Activated naive CD8-positive, alpha-beta T cell (primary cell): ENCODE data around the gene KRTAP10-3.

Experiments used
- H3K27ac Mint-ChIP-seq: one replicate; pipeline ENCODE4 v1.8.0; 2021; ENCODE audit warnings: mixed read lengths
- H3K27me3 Mint-ChIP-seq: one replicate; pipeline ENCODE4 v1.8.0; 2021; ENCODE audit warnings: mixed read lengths
- H3K36me3 Mint-ChIP-seq: one replicate; pipeline ENCODE4 v1.8.0; 2021; ENCODE audit warnings: mixed read lengths
- H3K4me1 Mint-ChIP-seq: one replicate; pipeline ENCODE4 v1.8.0; 2021; ENCODE audit warnings: low read depth, mixed read lengths
- H3K4me3 Mint-ChIP-seq: one replicate; pipeline ENCODE4 v1.8.0; 2021; ENCODE audit warnings: mild to moderate bottlenecking, mixed read lengths
- H3K9me3 Mint-ChIP-seq: one replicate; pipeline ENCODE4 v1.8.0; 2021; ENCODE audit warnings: low read depth, mixed read lengths

The KRTAP10-3 gene

DNA sequence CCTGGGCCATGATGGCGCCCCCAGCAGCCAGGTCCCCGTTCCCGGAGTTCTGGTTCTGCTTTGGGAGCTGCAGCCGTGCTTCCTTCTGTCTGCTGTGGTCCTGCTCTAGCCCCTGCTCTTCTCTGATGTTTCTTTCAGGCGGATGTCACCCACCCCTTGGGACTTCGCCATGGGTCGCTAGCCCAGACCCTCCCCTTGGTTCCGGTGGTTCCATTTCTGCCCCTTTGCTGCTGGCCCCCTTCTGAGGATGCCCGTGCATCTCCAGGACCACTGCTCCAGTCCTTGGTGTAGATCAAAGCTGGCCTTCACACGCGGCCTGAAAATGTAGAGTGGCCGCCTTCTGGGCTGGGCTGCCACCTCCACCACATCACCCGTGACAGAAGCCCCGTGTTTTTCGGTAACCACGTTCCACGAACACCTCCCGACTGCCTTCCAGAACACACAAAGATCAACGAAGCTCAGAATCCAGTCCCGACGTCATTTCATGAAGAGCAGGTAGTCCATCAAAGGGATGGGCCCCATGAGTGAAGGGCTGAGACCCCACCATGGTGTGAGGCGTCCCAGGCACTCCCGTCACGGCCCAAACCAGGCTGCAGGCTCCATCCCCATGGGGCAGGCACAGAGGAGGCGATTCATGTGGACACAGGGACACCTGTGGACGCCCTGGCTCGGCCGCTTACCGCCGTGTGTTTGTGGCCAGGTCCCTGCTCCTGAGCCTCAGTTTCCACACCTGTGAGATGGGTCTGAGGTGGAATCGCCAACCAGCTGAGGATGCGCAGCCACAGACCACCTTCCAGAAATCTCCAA is 43.0 kb downstream of the KRTAP10-3 start:
- no peak overlapping the region for H3K4me3 Mint-ChIP-seq
- H3K36me3 Mint-ChIP-seq: no peaks in the 10 kb centered on the region
- H3K4me1 Mint-ChIP-seq: no peaks in the 10 kb centered on the region
- no peaks in the 10 kb centered on the region for H3K9me3 Mint-ChIP-seq
- no peaks in the 10 kb centered on the region for H3K27me3 Mint-ChIP-seq
- H3K27ac Mint-ChIP-seq: no peak overlapping the region

- H3K9me3 Mint-ChIP-seq: no peaks in the 10 kb centered on the region
- no peaks in the 10 kb centered on the region for H3K27me3 Mint-ChIP-seq
- H3K4me1 Mint-ChIP-seq: no peaks in the 10 kb centered on the region
Measured at GRCh38 chr21:44514746-44515358, 43.7 kb downstream of the KRTAP10-3 start.

GRCh38 chr21:44514218-44514520 is 44.4 kb downstream of the KRTAP10-3 start:
- Mint-ChIP-seq H3K36me3 (no peaks in the 10 kb centered on the region), H3K27ac (no peak overlapping the region), H3K27me3 (no peaks in the 10 kb centered on the region), H3K4me3 (no peak overlapping the region), H3K4me1 (no peaks in the 10 kb centered on the region), H3K9me3 (no peaks in the 10 kb centered on the region)

More at GRCh38 chr21:44514746-44515358, 43.7 kb downstream of the KRTAP10-3 start:
- H3K27ac Mint-ChIP-seq: no peak overlapping the region
- H3K4me3 Mint-ChIP-seq: no peak overlapping the region
- H3K36me3 Mint-ChIP-seq: no peaks in the 10 kb centered on the region

GRCh38 chr21:44513389-44514217 is 45.0 kb downstream of the KRTAP10-3 start:
- no peaks in the 10 kb centered on the region for H3K27me3 Mint-ChIP-seq
- no peaks in the 10 kb centered on the region for H3K9me3 Mint-ChIP-seq
- H3K36me3 Mint-ChIP-seq: no peaks in the 10 kb centered on the region
- H3K4me3 Mint-ChIP-seq: no peak overlapping the region
- no peaks in the 10 kb centered on the region for H3K4me1 Mint-ChIP-seq
- no peak overlapping the region for H3K27ac Mint-ChIP-seq

- H3K27me3 Mint-ChIP-seq: no peaks in the 10 kb centered on the region
- no peaks in the 10 kb centered on the region for H3K9me3 Mint-ChIP-seq
- no peaks in the 10 kb centered on the region for H3K36me3 Mint-ChIP-seq
- H3K4me1 Mint-ChIP-seq: no peaks in the 10 kb centered on the region
- no peak overlapping the region for H3K4me3 Mint-ChIP-seq
- no peak overlapping the region for H3K27ac Mint-ChIP-seq
Measured at GRCh38 chr21:44512496-44513388, 45.9 kb downstream of the KRTAP10-3 start.

DNA sequence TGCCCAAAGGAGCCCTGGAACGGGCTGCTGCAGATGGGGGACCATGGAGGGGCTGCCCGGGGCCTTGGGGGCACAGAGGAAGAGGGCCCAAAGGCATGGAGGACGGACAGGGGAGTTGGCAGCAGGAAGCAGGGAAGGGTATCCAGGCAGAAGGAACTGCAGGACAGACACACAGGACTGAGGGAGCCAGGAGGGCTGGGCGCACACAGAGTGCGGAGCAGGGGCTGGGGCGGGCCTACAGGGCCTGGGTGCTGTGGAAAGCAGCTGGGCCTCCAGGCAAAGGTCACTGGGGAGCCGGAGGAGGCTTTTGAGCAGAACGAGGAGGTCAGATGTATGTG is 46.7 kb downstream of the KRTAP10-3 start:
- no peaks in the 10 kb centered on the region for H3K27me3 Mint-ChIP-seq
- no peaks in the 10 kb centered on the region for H3K9me3 Mint-ChIP-seq
- no peak overlapping the region for H3K27ac Mint-ChIP-seq
- no peaks in the 10 kb centered on the region for H3K4me1 Mint-ChIP-seq
- no peaks in the 10 kb centered on the region for H3K36me3 Mint-ChIP-seq
- no peak overlapping the region for H3K4me3 Mint-ChIP-seq

DNA sequence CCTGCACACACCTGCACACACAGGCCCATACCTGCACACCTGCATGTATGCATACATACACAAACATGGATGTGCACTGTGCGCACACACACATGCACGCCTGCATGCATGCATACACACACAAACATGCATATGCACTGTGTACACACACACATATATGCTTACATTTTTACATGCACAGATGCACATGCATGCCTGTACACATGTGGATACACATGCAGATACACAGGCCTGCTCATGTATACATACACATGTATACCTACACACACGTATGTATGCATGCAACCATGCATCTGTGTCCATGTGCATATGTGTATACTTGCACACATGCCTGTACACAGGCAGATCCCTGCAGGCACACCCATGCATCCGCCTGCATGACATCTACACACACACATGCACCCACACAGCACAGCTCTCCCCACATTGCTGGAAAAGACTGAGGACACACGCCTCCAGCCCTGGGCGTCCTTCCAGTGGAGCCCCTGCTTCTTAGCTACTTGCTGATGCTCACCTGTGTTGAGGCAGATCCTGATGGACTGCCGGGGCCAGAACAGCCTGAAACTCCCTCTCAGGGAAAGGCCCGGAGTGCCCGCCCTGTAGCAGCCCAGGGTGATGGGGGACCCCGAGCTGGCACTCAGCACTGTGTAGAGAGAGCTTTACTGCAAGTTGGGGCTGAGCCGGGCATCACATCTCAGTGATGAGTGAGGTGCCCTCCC is 47.2 kb downstream of the KRTAP10-3 start:
- Mint-ChIP-seq H3K4me1 (no peaks in the 10 kb centered on the region), H3K9me3 (no peaks in the 10 kb centered on the region), H3K27me3 (no peaks in the 10 kb centered on the region), H3K36me3 (no peaks in the 10 kb centered on the region), H3K27ac (no peak overlapping the region), H3K4me3 (peak overlapping the region; percentile 17)

GRCh38 chr21:44510508-44511218 is 47.9 kb downstream of the KRTAP10-3 start:
- H3K4me3 Mint-ChIP-seq: peak overlapping the region; percentile 17
- H3K27me3 Mint-ChIP-seq: no peaks in the 10 kb centered on the region
- H3K27ac Mint-ChIP-seq: no peak overlapping the region

GRCh38 chr21:44510109-44510507 is 48.5 kb downstream of the KRTAP10-3 start:
- no peaks in the 10 kb centered on the region for H3K36me3 Mint-ChIP-seq
- H3K4me3 Mint-ChIP-seq: no peak overlapping the region
- no peaks in the 10 kb centered on the region for H3K9me3 Mint-ChIP-seq
- no peak overlapping the region for H3K27ac Mint-ChIP-seq
- no peaks in the 10 kb centered on the region for H3K27me3 Mint-ChIP-seq
- peaks cover 2% of the 10 kb centered on the region for H3K4me1 Mint-ChIP-seq

More at GRCh38 chr21:44510508-44511218, 47.9 kb downstream of the KRTAP10-3 start:
- H3K36me3 Mint-ChIP-seq: no peaks in the 10 kb centered on the region
- peaks cover under 1% of the 10 kb centered on the region for H3K4me1 Mint-ChIP-seq
- no peaks in the 10 kb centered on the region for H3K9me3 Mint-ChIP-seq

- H3K4me3 Mint-ChIP-seq: peak overlapping the region; percentile 5
- no peaks in the 10 kb centered on the region for H3K27me3 Mint-ChIP-seq
- H3K36me3 Mint-ChIP-seq: no peaks in the 10 kb centered on the region
- no peak overlapping the region for H3K27ac Mint-ChIP-seq
- no peaks in the 10 kb centered on the region for H3K9me3 Mint-ChIP-seq
- H3K4me1 Mint-ChIP-seq: peaks cover 2% of the 10 kb centered on the region
Measured at GRCh38 chr21:44509539-44509938, 49.1 kb downstream of the KRTAP10-3 start.

- Mint-ChIP-seq H3K4me3 (no peak overlapping the region), H3K36me3 (no peaks in the 10 kb centered on the region), H3K27ac (no peak overlapping the region), H3K27me3 (no peaks in the 10 kb centered on the region), H3K9me3 (no peaks in the 10 kb centered on the region), H3K4me1 (peaks cover 2% of the 10 kb centered on the region)
Measured at GRCh38 chr21:44508711-44509445, 49.7 kb downstream of the KRTAP10-3 start.

DNA sequence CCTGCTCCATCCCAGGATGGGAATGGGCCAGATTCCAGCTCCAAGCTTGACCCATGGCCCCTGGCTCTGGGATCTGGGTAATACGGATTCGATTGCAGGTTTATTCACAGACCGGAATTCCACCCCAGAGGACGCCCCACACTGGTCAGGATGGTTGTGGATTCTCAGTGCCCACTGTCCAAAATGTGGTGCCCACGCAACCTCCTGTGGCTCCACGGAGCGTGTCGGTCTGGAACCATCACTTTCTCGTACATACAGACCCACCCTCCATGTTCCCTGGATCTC is 50.2 kb downstream of the KRTAP10-3 start:
- Mint-ChIP-seq H3K4me3 (no peak overlapping the region), H3K9me3 (no peaks in the 10 kb centered on the region), H3K27ac (no peak overlapping the region), H3K36me3 (no peaks in the 10 kb centered on the region), H3K4me1 (peaks cover 4% of the 10 kb centered on the region), H3K27me3 (no peaks in the 10 kb centered on the region)
